ENCODE data around the gene C16orf96.

GRCh38 chr16:4522051-4522581, 34.0 kb upstream of the C16orf96 start:
- TF ChIP-seq, protein P1, sequence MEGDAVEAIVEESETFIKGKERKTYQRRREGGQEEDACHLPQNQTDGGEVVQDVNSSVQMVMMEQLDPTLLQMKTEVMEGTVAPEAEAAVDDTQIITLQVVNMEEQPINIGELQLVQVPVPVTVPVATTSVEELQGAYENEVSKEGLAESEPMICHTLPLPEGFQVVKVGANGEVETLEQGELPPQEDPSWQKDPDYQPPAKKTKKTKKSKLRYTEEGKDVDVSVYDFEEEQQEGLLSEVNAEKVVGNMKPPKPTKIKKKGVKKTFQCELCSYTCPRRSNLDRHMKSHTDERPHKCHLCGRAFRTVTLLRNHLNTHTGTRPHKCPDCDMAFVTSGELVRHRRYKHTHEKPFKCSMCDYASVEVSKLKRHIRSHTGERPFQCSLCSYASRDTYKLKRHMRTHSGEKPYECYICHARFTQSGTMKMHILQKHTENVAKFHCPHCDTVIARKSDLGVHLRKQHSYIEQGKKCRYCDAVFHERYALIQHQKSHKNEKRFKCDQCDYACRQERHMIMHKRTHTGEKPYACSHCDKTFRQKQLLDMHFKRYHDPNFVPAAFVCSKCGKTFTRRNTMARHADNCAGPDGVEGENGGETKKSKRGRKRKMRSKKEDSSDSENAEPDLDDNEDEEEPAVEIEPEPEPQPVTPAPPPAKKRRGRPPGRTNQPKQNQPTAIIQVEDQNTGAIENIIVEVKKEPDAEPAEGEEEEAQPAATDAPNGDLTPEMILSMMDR (conservative IDR thresholded peaks at IDR 0.05), result no peak
- TF ChIP-seq EZH2 (IDR thresholded peaks at IDR 0.05; ENCODE audit: low read depth), result no peak
